ENCODE measurements around the gene KRTAP19-3. TPM values are rescaled to one million over a fixed set of nuclear protein-coding genes. Genes with fewer than 3 reads are reported as not detected.

Gene KRTAP19-3
- total RNA-seq, 6 experiments from 2014 or later: not detected

DNA sequence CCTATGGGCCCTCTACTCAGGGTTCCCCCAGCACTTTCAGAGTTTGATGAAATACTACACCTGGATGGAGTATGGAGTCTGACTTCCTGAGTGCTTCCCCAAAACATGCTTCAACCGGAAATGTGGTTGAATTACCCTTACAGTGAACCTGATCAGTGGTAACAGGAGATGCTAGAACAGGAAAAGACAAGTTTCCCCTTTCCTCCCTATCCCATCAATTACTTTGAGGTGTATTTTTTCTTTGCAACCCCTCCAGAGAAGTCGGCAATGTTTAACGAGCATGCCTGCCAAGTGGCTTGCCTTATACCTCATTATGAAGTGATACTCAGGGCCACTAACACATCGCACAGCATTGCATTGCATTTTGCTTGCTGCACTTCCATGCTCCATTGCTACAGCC is 44.8 kb downstream of the KRTAP19-3 start:
- no peaks in the 10 kb centered on the region for H3K36me3 Mint-ChIP-seq (ENCODE audit: low read depth)
- no peaks in the 10 kb centered on the region for H3K27me3 Mint-ChIP-seq (ENCODE audit: insufficient read depth)
- H3K27ac Mint-ChIP-seq: no peak overlapping the region
- H3K9me3 Mint-ChIP-seq: peaks cover 40% of the 10 kb centered on the region
- TF ChIP-seq, protein P1, sequence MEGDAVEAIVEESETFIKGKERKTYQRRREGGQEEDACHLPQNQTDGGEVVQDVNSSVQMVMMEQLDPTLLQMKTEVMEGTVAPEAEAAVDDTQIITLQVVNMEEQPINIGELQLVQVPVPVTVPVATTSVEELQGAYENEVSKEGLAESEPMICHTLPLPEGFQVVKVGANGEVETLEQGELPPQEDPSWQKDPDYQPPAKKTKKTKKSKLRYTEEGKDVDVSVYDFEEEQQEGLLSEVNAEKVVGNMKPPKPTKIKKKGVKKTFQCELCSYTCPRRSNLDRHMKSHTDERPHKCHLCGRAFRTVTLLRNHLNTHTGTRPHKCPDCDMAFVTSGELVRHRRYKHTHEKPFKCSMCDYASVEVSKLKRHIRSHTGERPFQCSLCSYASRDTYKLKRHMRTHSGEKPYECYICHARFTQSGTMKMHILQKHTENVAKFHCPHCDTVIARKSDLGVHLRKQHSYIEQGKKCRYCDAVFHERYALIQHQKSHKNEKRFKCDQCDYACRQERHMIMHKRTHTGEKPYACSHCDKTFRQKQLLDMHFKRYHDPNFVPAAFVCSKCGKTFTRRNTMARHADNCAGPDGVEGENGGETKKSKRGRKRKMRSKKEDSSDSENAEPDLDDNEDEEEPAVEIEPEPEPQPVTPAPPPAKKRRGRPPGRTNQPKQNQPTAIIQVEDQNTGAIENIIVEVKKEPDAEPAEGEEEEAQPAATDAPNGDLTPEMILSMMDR (IDR thresholded peaks at IDR 0.05): no peak
- H3K4me3 Mint-ChIP-seq: no peak overlapping the region
- DNase-seq: no peak
- H3K4me1 Mint-ChIP-seq (ENCODE audit: low read depth): no peaks in the 10 kb centered on the region

DNA sequence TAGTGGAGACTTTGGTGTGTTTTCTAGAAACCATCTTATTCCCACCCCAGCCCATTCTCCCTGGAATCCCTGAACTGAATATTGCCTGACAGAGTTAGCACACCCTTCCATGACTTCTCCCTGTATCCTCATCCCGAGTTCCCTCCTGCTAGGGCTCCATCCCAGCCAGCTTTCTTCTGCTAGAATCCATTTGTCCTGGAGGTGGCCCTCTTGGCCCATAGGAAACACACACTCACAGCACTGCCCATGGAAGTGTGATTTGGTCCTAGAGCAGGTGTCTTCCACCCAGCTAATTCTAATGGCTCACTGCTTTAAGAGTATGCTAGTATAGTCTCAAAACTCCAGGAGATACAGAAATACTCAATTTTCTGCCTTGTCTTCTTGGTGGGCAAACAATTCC is 47.6 kb downstream of the KRTAP19-3 start:
- Mint-ChIP-seq H3K9me3 (peaks cover 52% of the 10 kb centered on the region), H3K36me3 (ENCODE audit: low read depth) (no peaks in the 10 kb centered on the region), H3K4me3 (no peak overlapping the region), H3K4me1 (ENCODE audit: low read depth) (no peaks in the 10 kb centered on the region), H3K27ac (no peak overlapping the region), H3K27me3 (ENCODE audit: insufficient read depth) (peaks cover 4% of the 10 kb centered on the region)
- TF ChIP-seq, protein P1 (IDR thresholded peaks at IDR 0.05): no peak
- no peak for DNase-seq

DNA sequence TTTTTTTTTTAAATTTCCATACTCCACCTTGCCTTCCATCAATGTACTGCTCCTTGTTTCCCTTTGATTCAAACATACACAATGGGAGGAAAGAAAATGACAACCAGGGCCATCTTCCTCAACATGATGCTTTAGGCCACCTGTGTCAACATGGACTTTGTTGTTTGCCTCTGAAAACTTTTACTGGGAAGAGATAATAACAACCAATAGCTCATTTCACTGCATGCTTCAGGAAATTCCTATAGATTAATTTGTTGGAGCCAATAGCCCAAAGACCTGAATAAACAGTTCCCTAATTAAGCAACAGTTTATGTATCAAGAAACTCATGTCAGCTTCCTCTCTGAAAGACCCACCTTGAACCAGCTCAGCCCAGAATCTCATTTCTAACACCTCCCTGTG is 48.6 kb downstream of the KRTAP19-3 start:
- Mint-ChIP-seq H3K9me3 (peaks cover 52% of the 10 kb centered on the region), H3K4me3 (no peak overlapping the region), H3K27ac (no peak overlapping the region), H3K4me1 (ENCODE audit: low read depth) (no peaks in the 10 kb centered on the region), H3K36me3 (ENCODE audit: low read depth) (no peaks in the 10 kb centered on the region), H3K27me3 (ENCODE audit: insufficient read depth) (peaks cover 4% of the 10 kb centered on the region)
- no peak for DNase-seq
- TF ChIP-seq, protein P1 (IDR thresholded peaks at IDR 0.05): no peak

Other genes with a start within 250 kb of the KRTAP19-3 start
- not detected for gene KRTAP24-1, start 209.1 kb downstream of the KRTAP19-3 start, total RNA-seq (2021; fragmentation: NEBNext Ultra II Directional; extraction: Animal tissue kit (Norgen Biotek cat#: 25700))
- not detected for gene KRTAP25-1, start 202.5 kb downstream of the KRTAP19-3 start, total RNA-seq (2021; fragmentation: NEBNext Ultra II Directional; extraction: Animal tissue kit (Norgen Biotek cat#: 25700))
- gene KRTAP26-1, start 171.7 kb downstream of the KRTAP19-3 start, total RNA-seq (2021; fragmentation: NEBNext Ultra II Directional; extraction: Animal tissue kit (Norgen Biotek cat#: 25700)): not detected
- not detected for gene KRTAP27-1, start 154.3 kb downstream of the KRTAP19-3 start, total RNA-seq (2021; fragmentation: NEBNext Ultra II Directional; extraction: Animal tissue kit (Norgen Biotek cat#: 25700))
- gene KRTAP23-1, start 143.4 kb downstream of the KRTAP19-3 start, total RNA-seq (2021; fragmentation: NEBNext Ultra II Directional; extraction: Animal tissue kit (Norgen Biotek cat#: 25700)): not detected
- gene KRTAP13-2, start 119.7 kb downstream of the KRTAP19-3 start, total RNA-seq (2021; fragmentation: NEBNext Ultra II Directional; extraction: Animal tissue kit (Norgen Biotek cat#: 25700)): not detected
- gene KRTAP13-1, start 96.0 kb downstream of the KRTAP19-3 start, total RNA-seq (2021; fragmentation: NEBNext Ultra II Directional; extraction: Animal tissue kit (Norgen Biotek cat#: 25700)): not detected
- not detected for gene KRTAP13-3, start 66.1 kb downstream of the KRTAP19-3 start, total RNA-seq (2021; fragmentation: NEBNext Ultra II Directional; extraction: Animal tissue kit (Norgen Biotek cat#: 25700))
- gene KRTAP13-4, start 61.8 kb downstream of the KRTAP19-3 start, total RNA-seq (2021; fragmentation: NEBNext Ultra II Directional; extraction: Animal tissue kit (Norgen Biotek cat#: 25700)): not detected
- not detected for gene KRTAP15-1, start 51.7 kb downstream of the KRTAP19-3 start, total RNA-seq (2021; fragmentation: NEBNext Ultra II Directional; extraction: Animal tissue kit (Norgen Biotek cat#: 25700))
- not detected for gene KRTAP19-1, start 11.6 kb downstream of the KRTAP19-3 start, total RNA-seq (2021; fragmentation: NEBNext Ultra II Directional; extraction: Animal tissue kit (Norgen Biotek cat#: 25700))
- not detected for gene KRTAP19-2, start 4.6 kb downstream of the KRTAP19-3 start, total RNA-seq (2021; fragmentation: NEBNext Ultra II Directional; extraction: Animal tissue kit (Norgen Biotek cat#: 25700))
- gene KRTAP19-4, start 5.2 kb upstream of the KRTAP19-3 start, total RNA-seq (2021; fragmentation: NEBNext Ultra II Directional; extraction: Animal tissue kit (Norgen Biotek cat#: 25700)): not detected
- gene KRTAP19-5, start 10.1 kb upstream of the KRTAP19-3 start, total RNA-seq (2021; fragmentation: NEBNext Ultra II Directional; extraction: Animal tissue kit (Norgen Biotek cat#: 25700)): not detected
- not detected for gene KRTAP19-6, start 49.9 kb upstream of the KRTAP19-3 start, total RNA-seq (2021; fragmentation: NEBNext Ultra II Directional; extraction: Animal tissue kit (Norgen Biotek cat#: 25700))
- not detected for gene KRTAP19-7, start 69.3 kb upstream of the KRTAP19-3 start, total RNA-seq (2021; fragmentation: NEBNext Ultra II Directional; extraction: Animal tissue kit (Norgen Biotek cat#: 25700))
- gene KRTAP22-2, start 98.4 kb upstream of the KRTAP19-3 start, total RNA-seq (2021; fragmentation: NEBNext Ultra II Directional; extraction: Animal tissue kit (Norgen Biotek cat#: 25700)): not detected
- gene KRTAP6-3, start 100.4 kb upstream of the KRTAP19-3 start, total RNA-seq (2021; fragmentation: NEBNext Ultra II Directional; extraction: Animal tissue kit (Norgen Biotek cat#: 25700)): not detected
- not detected for gene KRTAP6-2, start 106.9 kb upstream of the KRTAP19-3 start, total RNA-seq (2021; fragmentation: NEBNext Ultra II Directional; extraction: Animal tissue kit (Norgen Biotek cat#: 25700))
- gene KRTAP22-1, start 109.1 kb upstream of the KRTAP19-3 start, total RNA-seq (2021; fragmentation: NEBNext Ultra II Directional; extraction: Animal tissue kit (Norgen Biotek cat#: 25700)): not detected
- not detected for gene KRTAP6-1, start 121.9 kb upstream of the KRTAP19-3 start, total RNA-seq (2021; fragmentation: NEBNext Ultra II Directional; extraction: Animal tissue kit (Norgen Biotek cat#: 25700))
- not detected for gene KRTAP20-1, start 124.4 kb upstream of the KRTAP19-3 start, total RNA-seq (2021; fragmentation: NEBNext Ultra II Directional; extraction: Animal tissue kit (Norgen Biotek cat#: 25700))
- gene KRTAP20-4, start 128.6 kb upstream of the KRTAP19-3 start, total RNA-seq (2021; fragmentation: NEBNext Ultra II Directional; extraction: Animal tissue kit (Norgen Biotek cat#: 25700)): not detected
- not detected for gene KRTAP20-2, start 143.2 kb upstream of the KRTAP19-3 start, total RNA-seq (2021; fragmentation: NEBNext Ultra II Directional; extraction: Animal tissue kit (Norgen Biotek cat#: 25700))
- not detected for gene KRTAP20-3, start 150.9 kb upstream of the KRTAP19-3 start, total RNA-seq (2021; fragmentation: NEBNext Ultra II Directional; extraction: Animal tissue kit (Norgen Biotek cat#: 25700))
- not detected for gene KRTAP21-3, start 226.8 kb upstream of the KRTAP19-3 start, total RNA-seq (2021; fragmentation: NEBNext Ultra II Directional; extraction: Animal tissue kit (Norgen Biotek cat#: 25700))